BLaER1 treated with 17β-estradiol and CSF1 and Interleukin-3, amounts not matched to agents 10 nM and 100 nM (cell line): ENCODE measurements around the gene ZNF467.

ENCODE experiments used
- H3K27ac ChIP-seq, 11 experiments: shearing (Covaris generic); formaldehyde crosslinking; 2 replicates each; pipeline ENCODE4 v1.8.1; 2022
- H3K27me3 ChIP-seq, 11 experiments: shearing (Covaris generic); formaldehyde crosslinking; 2 replicates each; pipeline ENCODE4 v1.8.1; 2022
- H3K36me3 ChIP-seq, 11 experiments: shearing (Covaris generic); formaldehyde crosslinking; 2 replicates each; pipeline ENCODE4 v1.8.1; 2022
- H3K4me1 ChIP-seq, 10 experiments: shearing (Covaris generic); formaldehyde crosslinking; 2 replicates each; pipeline ENCODE4 v1.8.1; 2022
- H3K4me2 ChIP-seq, 11 experiments: shearing (Covaris generic); formaldehyde crosslinking; 2 replicates each; pipeline ENCODE4 v1.8.1; 2022
- H3K4me3 ChIP-seq, 10 experiments: shearing (Covaris generic); formaldehyde crosslinking; 2 replicates each; pipeline ENCODE4 v1.8.1; 2022
- H3K9ac ChIP-seq, 11 experiments: shearing (Covaris generic); formaldehyde crosslinking; 2 replicates each; pipeline ENCODE4 v1.8.1; 2022
- H3K9me3 ChIP-seq, 11 experiments: shearing (Covaris generic); formaldehyde crosslinking; replicated peaks in 1 of 11; 2 replicates each; pipeline ENCODE4 v1.8.1; 2022
- H4K20me1 ChIP-seq, 11 experiments: shearing (Covaris generic); formaldehyde crosslinking; 2 replicates each; pipeline ENCODE4 v1.8.1; 2022
- Cebpa-rat ChIP-seq, 11 experiments: shearing (Covaris generic); IDR thresholded peaks; 2 replicates each; pipeline ENCODE4 v1.8.1; 2022

The ZNF467 gene

DNA sequence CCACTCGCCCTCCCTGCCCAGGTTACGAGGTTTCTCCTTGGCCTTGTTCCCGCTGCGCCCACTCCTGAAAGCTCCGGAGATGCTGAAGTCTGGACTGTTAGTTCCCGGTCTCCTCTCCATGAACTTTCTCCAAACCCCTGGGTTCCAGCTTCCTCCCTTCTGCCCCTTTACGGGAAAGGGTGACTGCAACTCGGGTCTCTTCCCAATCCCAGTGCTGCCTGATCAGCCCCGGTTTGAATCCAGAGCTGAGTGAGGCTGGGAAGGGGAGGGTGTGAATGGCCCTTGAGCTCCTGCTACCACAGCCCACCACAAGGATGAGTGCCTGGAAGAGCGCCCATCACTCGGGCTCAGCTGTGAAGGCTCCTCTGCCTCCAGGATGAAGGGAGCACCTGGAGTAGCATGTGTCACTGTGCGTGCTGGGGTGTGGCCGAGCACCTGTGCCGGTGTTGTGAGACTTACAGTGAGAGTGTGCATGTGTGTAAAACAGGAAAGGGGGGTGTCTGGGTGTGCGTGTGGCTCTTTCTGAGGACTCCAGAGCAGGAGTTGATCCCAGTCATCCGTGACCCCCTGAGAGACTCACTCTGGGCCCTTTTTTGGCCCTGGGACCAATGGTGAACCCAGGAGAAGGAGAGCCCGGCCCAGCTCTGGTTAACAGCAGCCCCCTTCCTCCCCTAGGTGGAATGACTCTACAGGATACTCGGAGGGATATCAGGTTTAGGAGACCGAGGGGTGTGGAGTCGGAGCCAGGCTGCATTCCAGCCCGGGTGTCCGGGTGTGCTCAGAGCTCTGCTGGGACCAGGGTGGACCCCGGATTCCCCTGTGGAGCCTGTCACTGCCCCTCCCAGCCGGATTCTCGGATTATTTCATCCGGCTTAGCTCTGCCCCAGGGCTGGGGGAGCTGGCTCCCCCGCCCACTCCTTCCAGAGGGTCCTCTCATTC lies 1.1 kb upstream of the ZNF467 start:
- peak overlapping the region in 5 of 10 experiments; percentile 22 to 87 (median 83); a peak in 8 of 20 replicates for H3K4me3 ChIP-seq
- TF ChIP-seq Cebpa-rat (IDR thresholded peaks at IDR 0.05): no peak
- H3K9ac ChIP-seq: peak overlapping the region in 3 of 11 experiments; percentile 22 to 68 (median 56); a peak in 6 of 22 replicates
- peaks cover 3 to 16% (median 11%) of the 10 kb centered on the region in 11 experiments; a peak in 17 of 22 replicates for H3K36me3 ChIP-seq
- H3K27me3 ChIP-seq: no peaks in the 10 kb centered on the region
- H3K27ac ChIP-seq: peak overlapping the region in 2 of 11 experiments; percentile 12 to 25; a peak in 3 of 22 replicates
- peaks cover 0 to 23% (median 13%) of the 10 kb centered on the region in 11 experiments; a peak in 13 of 22 replicates for H4K20me1 ChIP-seq
- peaks cover 48 to 64% (median 58%) of the 10 kb centered on the region in 10 experiments for H3K4me1 ChIP-seq
- peak overlapping the region; percentile 70 to 94 (median 84) for H3K4me2 ChIP-seq
- H3K9me3 ChIP-seq: no peaks in the 10 kb centered on the region

DNA sequence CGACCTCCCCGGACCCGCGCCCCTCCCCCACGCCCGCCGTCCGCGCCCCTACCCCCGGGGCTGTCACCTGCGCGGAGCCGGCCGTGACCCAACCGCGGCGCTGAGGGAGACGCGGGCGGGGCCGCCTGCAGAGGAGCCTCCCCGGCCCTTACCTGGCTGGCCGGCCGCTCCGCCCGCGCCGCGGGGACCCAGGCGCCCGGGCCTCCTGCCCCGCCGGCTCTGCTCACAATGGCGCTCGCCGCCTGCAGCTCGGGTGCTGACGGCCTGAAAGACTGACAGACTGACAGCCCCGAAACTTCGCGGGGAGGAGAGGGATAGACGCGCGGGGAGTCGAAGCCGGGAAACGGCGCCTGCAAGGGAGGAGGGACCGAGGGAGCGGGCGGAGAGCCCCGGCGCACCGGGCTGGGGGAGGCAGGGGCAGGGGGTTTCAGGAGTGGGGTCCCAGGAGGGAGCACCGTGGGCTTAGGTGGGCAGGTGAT lies 393 bp downstream of the ZNF467 start:
- peak overlapping the region; percentile 72 to 87 (median 80) for H3K9ac ChIP-seq

DNA sequence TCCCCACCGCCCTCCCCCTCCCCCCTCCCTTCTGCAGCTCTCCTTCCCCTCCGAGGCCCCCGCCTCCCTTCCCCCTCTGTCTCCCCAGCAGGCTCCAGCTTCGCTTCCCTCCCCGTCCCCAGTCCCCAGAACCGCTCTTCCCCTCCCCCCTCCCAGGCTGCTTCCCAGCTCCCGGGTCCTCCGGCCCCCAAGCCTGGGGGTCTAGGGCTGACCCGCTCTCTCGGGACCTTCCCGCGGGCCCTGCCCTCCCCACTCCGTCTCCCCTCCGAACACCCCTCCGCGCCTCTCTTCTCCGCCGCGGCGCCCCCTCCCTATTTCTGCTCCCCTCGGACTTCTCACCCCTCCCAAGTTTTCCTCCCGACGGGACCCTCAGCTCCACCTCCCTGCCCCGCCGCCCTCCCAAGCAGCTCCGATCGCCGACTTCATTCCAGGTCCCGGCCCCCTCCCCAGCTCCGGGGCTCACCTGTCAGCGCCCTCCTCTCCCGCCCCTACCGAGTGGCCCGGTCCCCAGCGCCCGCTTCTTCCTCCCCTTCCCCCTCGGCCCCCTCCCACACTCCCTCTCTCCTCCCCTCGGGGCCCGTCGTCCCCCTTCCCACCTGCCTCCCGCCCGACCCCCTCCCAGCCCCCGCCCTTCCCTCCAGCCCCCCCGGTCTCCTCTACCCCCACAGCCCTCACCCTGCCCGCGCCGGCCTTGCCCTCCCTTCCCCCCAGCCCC lies 990 bp downstream of the ZNF467 start:
- Histone ChIP-seq H3K9me3 (peaks cover 0 to 4% (median 0%) of the 10 kb centered on the region in 11 experiments; a peak in 1 of 22 replicates), H3K27ac (peak overlapping the region; percentile 49 to 93 (median 84); a peak in 21 of 22 replicates), H4K20me1 (peaks cover 0 to 42% (median 19%) of the 10 kb centered on the region in 11 experiments; a peak in 14 of 22 replicates), H3K36me3 (peaks cover 24 to 37% (median 32%) of the 10 kb centered on the region in 11 experiments; a peak in 20 of 22 replicates), H3K27me3 (no peaks in the 10 kb centered on the region), H3K4me2 (peak overlapping the region in 8 of 11 experiments; percentile 52 to 96 (median 74); a peak in 14 of 22 replicates), H3K4me1 (peaks cover 46 to 52% (median 50%) of the 10 kb centered on the region in 10 experiments), H3K9ac (peak overlapping the region; percentile 76 to 94 (median 83)), H3K4me3 (peak overlapping the region; percentile 65 to 87 (median 78))
- TF ChIP-seq Cebpa-rat (IDR thresholded peaks at IDR 0.05): no peak

More for the DNA sequence above, 393 bp downstream of the ZNF467 start:
- Histone ChIP-seq H4K20me1 (peaks cover 0 to 37% (median 19%) of the 10 kb centered on the region in 11 experiments; a peak in 13 of 22 replicates), H3K4me2 (peak overlapping the region; percentile 53 to 96 (median 92)), H3K4me1 (peaks cover 52 to 58% (median 56%) of the 10 kb centered on the region in 10 experiments), H3K4me3 (peak overlapping the region; percentile 64 to 87 (median 78)), H3K27me3 (no peaks in the 10 kb centered on the region), H3K9me3 (no peaks in the 10 kb centered on the region), H3K27ac (peak overlapping the region; percentile 38 to 87 (median 77); a peak in 19 of 22 replicates), H3K36me3 (peaks cover 18 to 31% (median 26%) of the 10 kb centered on the region in 11 experiments; a peak in 20 of 22 replicates)
- TF ChIP-seq Cebpa-rat (IDR thresholded peaks at IDR 0.05): no peak

DNA sequence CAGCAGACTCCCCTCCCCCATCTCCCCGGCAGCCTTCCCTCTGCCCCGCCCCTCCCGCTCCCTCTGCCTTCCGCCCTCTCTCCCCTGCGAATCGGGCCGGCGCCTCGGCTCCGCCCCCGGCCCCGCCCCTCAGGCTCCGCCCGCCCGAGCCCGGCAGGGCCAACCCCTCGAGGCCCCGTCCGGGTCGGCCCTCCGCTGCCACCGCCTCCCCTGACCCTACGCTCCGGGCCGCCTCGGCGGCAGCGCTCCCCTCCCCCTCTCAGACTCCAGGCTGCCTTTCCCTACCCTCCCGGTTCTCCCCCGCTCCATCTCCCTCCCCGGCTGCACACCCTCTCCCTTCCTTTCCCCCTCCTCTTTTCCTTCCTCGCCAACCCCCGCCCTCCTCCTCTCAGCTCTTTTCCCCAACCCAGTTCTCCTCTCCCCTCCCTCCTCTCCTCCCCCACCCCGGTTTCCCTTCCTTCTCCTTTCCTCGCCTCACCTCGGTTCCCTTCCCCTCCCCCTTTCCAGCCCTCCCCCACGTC lies 1.6 kb downstream of the ZNF467 start:
- peaks cover 0 to 5% (median 0%) of the 10 kb centered on the region in 11 experiments; a peak in 3 of 22 replicates for H3K9me3 ChIP-seq
- TF ChIP-seq Cebpa-rat (IDR thresholded peaks at IDR 0.05): no peak
- H3K36me3 ChIP-seq: peaks cover 30 to 43% (median 38%) of the 10 kb centered on the region in 11 experiments; a peak in 20 of 22 replicates
- peaks cover 40 to 47% (median 44%) of the 10 kb centered on the region in 10 experiments for H3K4me1 ChIP-seq
- peaks cover 0 to 48% (median 19%) of the 10 kb centered on the region in 11 experiments; a peak in 14 of 22 replicates for H4K20me1 ChIP-seq
- peak overlapping the region in 9 of 11 experiments; percentile 61 to 85 (median 72); a peak in 19 of 22 replicates for H3K27ac ChIP-seq
- peak overlapping the region; percentile 51 to 86 (median 69) for H3K4me3 ChIP-seq
- peak overlapping the region in 10 of 11 experiments; percentile 65 to 80 (median 76); a peak in 18 of 22 replicates for H3K9ac ChIP-seq
- H3K27me3 ChIP-seq: no peaks in the 10 kb centered on the region
- H3K4me2 ChIP-seq: peak overlapping the region in 7 of 11 experiments; percentile 78 to 92 (median 83); a peak in 9 of 22 replicates

DNA sequence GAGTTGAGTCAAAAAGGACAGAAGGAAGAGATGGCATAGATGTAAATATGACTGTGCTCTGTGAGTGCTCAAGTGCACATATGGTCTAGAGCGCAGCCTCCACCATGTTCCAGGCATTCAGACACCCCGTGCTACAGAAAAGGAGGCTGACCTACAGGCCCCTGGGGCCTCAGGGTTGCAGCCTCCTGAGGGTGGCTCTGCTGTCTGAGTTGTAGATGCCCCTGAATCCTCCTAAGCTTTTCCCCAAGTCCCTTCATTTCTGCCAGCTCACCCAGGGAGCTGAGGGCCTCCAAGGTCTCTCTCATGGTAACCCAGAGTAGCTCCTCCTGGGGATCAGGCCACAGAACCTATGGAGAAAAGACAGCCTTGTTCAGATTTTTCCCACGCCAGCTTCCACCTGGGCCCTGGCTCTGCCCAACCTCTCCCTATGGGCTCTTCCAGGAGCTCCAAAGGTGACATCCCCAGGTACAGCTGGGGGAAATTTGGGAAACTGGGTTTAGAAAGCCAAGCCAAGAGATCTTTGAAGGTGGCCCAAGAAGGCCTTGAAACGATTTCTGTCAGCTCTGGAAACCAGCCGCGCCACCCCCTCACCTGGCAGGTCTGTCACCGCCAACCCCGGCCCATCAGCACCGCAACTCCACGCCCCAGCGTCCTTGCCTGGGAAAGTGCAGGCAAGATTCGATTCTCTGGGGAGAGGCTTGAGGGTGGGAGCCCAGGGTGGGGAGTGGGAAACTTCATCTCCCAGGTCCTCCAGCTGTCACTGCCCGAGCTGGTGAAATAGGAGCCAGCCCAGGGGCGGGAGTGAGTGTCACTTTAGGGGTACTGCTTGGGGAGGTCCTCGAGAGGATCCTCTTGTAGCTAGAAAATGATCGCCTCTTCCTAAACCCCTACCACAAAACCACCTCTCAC lies 2.4 kb downstream of the ZNF467 start:
- peak overlapping the region; percentile 51 to 86 (median 69) for H3K4me3 ChIP-seq
- peaks cover 0 to 13% (median 4%) of the 10 kb centered on the region in 11 experiments; a peak in 11 of 22 replicates for H3K9me3 ChIP-seq
- peaks cover 38 to 51% (median 46%) of the 10 kb centered on the region in 11 experiments for H3K36me3 ChIP-seq
- H3K27ac ChIP-seq: peak overlapping the region in 10 of 11 experiments; percentile 53 to 85 (median 69); a peak in 18 of 22 replicates
- H3K27me3 ChIP-seq: no peaks in the 10 kb centered on the region
- H4K20me1 ChIP-seq: peaks cover 0 to 56% (median 20%) of the 10 kb centered on the region in 11 experiments; a peak in 14 of 22 replicates
- peaks cover 32 to 39% (median 36%) of the 10 kb centered on the region in 10 experiments for H3K4me1 ChIP-seq
- H3K9ac ChIP-seq: peak overlapping the region; percentile 59 to 80 (median 68); a peak in 19 of 22 replicates
- H3K4me2 ChIP-seq: peak overlapping the region; percentile 74 to 98 (median 85)
- TF ChIP-seq Cebpa-rat (IDR thresholded peaks at IDR 0.05): no peak

DNA sequence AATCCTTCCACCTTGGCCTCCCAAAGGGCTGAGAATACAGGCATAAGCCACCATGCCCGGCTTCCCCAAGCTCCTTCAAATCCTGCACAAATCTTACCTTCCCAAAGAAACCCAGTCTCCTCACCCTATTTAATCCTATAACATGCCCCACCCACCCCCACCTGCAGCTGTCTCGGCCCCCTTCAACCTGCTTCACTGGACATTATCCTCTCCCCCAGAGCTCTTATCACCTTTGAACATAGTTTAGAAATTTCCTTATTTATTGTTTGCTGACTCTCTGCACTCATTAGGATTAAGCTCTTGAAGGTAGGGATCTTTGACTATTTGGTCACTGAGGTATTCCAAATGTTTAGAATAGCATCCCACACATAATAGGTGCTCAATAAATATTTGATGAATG lies 3.5 kb downstream of the ZNF467 start:
- Histone ChIP-seq H3K27me3 (no peaks in the 10 kb centered on the region), H3K27ac (no peak overlapping the region), H4K20me1 (peaks cover 0 to 67% (median 23%) of the 10 kb centered on the region in 11 experiments; a peak in 14 of 22 replicates), H3K9me3 (peaks cover 0 to 23% (median 10%) of the 10 kb centered on the region in 11 experiments; a peak in 16 of 22 replicates), H3K4me1 (peaks cover 21 to 29% (median 25%) of the 10 kb centered on the region in 10 experiments), H3K9ac (peak overlapping the region in 1 of 11 experiments; percentile 43; a peak in 1 of 22 replicates), H3K36me3 (peaks cover 49 to 62% (median 57%) of the 10 kb centered on the region in 11 experiments), H3K4me3 (no peak overlapping the region), H3K4me2 (no peak overlapping the region)
- TF ChIP-seq Cebpa-rat (IDR thresholded peaks at IDR 0.05): no peak

DNA sequence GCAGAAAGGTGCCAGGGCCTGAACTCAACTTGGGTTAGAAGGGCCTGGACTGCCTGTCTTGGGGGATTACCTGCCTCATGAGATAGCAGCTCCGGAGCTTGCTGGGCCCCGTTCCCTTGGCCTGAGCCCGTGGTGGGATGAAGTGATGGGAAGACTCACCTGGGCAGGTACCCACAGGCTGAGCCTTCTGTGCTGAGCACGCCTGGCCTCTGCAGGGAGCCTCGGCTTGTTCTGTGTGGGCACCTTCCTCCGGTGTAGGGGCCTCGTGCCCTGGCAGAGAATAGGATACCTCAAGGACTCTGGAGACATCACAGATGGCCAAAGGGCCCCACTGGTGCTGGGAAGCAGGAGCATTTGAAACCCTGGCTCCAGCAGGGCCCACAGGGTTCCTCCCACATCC lies 4.5 kb downstream of the ZNF467 start:
- H3K4me1 ChIP-seq: peaks cover 11 to 19% (median 15%) of the 10 kb centered on the region in 10 experiments
- H3K27me3 ChIP-seq: no peaks in the 10 kb centered on the region
- TF ChIP-seq Cebpa-rat (IDR thresholded peaks at IDR 0.05): no peak
- peaks cover 0 to 29% (median 12%) of the 10 kb centered on the region in 11 experiments; a peak in 16 of 22 replicates for H3K9me3 ChIP-seq
- no peak overlapping the region for H3K9ac ChIP-seq
- no peak overlapping the region for H3K27ac ChIP-seq
- peaks cover 0 to 72% (median 23%) of the 10 kb centered on the region in 11 experiments; a peak in 12 of 22 replicates for H4K20me1 ChIP-seq
- H3K4me3 ChIP-seq: no peak overlapping the region
- peaks cover 56 to 71% (median 65%) of the 10 kb centered on the region in 11 experiments for H3K36me3 ChIP-seq
- no peak overlapping the region for H3K4me2 ChIP-seq
